ENCODE results near the gene FBXO15.

FBXO15 gene

GRCh38 chr18:74153377-74153776, 5.7 kb upstream of the FBXO15 start:
- Histone ChIP-seq H3K27me3 (ENCODE audit: insufficient read depth, low read length, poor library complexity, severe bottlenecking) (no peaks in the 10 kb centered on the region), H3K9me3 (ENCODE audit: insufficient read depth, low read depth, low read length) (no peaks in the 10 kb centered on the region), H3F3A (ENCODE audit: low read depth) (no peaks in the 10 kb centered on the region), H3K36me3 (ENCODE audit: insufficient read depth, low read length) (peaks cover 36% of the 10 kb centered on the region), H3K4me3 (ENCODE audit: low read length, poor library complexity, severe bottlenecking) (peak overlapping the region; percentile 30), H3K9ac (ENCODE audit: low read depth, low read length, poor library complexity, severe bottlenecking) (no peak overlapping the region), H3K9me2 (replicated peaks; ENCODE audit: low read depth, low read length) (no peaks in the 10 kb centered on the region), H3K4me1 (ENCODE audit: insufficient read depth, low read length, poor library complexity, severe bottlenecking) (peaks cover 35% of the 10 kb centered on the region), H4K20me1 (ENCODE audit: insufficient read depth, low read length, poor library complexity, severe bottlenecking) (peaks cover 17% of the 10 kb centered on the region), H2AFZ (ENCODE audit: low read length) (no peak overlapping the region), H3K79me2 (ENCODE audit: insufficient read depth, low read length) (peaks cover 58% of the 10 kb centered on the region), H3K4me2 (ENCODE audit: low read depth, low read length, poor library complexity, severe bottlenecking) (peak overlapping the region; percentile 84)
- TF ChIP-seq EZH2phosphoT487 (IDR thresholded peaks at IDR 0.05; ENCODE audit: borderline replicate concordance): no peak
- TF ChIP-seq CTCF (conservative IDR thresholded peaks at IDR 0.05; ENCODE audit: low read length): no peak

DNA sequence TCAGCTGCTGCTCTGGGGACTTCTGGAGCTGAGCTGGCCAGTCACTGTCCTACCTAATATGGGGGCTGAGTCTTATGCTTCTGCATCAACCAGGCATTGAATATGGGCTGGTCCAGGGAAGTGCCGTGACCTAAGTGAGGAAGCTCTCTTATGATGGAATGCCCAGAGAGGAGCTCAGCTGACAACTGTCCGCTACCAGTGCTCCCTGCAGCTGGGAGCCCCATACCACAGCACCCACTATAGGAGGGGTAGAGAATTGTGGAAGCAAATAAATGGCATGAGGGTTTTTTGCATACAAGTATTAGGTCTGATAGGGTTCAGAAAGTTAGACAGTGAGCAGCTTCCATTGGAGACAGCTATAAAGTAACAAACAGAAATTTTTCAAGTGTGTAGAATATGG, 5.2 kb upstream of the FBXO15 start:
- Histone ChIP-seq H3K4me1 (ENCODE audit: insufficient read depth, low read length, poor library complexity, severe bottlenecking) (peaks cover 37% of the 10 kb centered on the region), H3K9me3 (ENCODE audit: insufficient read depth, low read depth, low read length) (no peaks in the 10 kb centered on the region), H3K9ac (ENCODE audit: low read depth, low read length, poor library complexity, severe bottlenecking) (no peak overlapping the region), H3K27me3 (ENCODE audit: insufficient read depth, low read length, poor library complexity, severe bottlenecking) (no peaks in the 10 kb centered on the region), H3K4me2 (ENCODE audit: low read depth, low read length, poor library complexity, severe bottlenecking) (peak overlapping the region; percentile 84), H4K20me1 (ENCODE audit: insufficient read depth, low read length, poor library complexity, severe bottlenecking) (peaks cover 17% of the 10 kb centered on the region), H3F3A (ENCODE audit: low read depth) (peaks cover 2% of the 10 kb centered on the region; the same call in 1 of the 2 replicates), H3K9me2 (replicated peaks; ENCODE audit: low read depth, low read length) (no peaks in the 10 kb centered on the region), H2AFZ (ENCODE audit: low read length) (no peak overlapping the region), H3K36me3 (ENCODE audit: insufficient read depth, low read length) (peaks cover 31% of the 10 kb centered on the region), H3K4me3 (ENCODE audit: low read length, poor library complexity, severe bottlenecking) (peak overlapping the region; percentile 30), H3K79me2 (ENCODE audit: insufficient read depth, low read length) (peaks cover 58% of the 10 kb centered on the region)
- TF ChIP-seq EZH2phosphoT487 (IDR thresholded peaks at IDR 0.05; ENCODE audit: borderline replicate concordance) (no peak), CTCF (conservative IDR thresholded peaks at IDR 0.05; ENCODE audit: low read length) (peak; percentile 52)

- H3K27me3 ChIP-seq (ENCODE audit: insufficient read depth, low read length, poor library complexity, severe bottlenecking): no peaks in the 10 kb centered on the region
- peak overlapping the region; percentile 84 for H3K4me2 ChIP-seq (ENCODE audit: low read depth, low read length, poor library complexity, severe bottlenecking)
- H3K9me2 ChIP-seq (replicated peaks; ENCODE audit: low read depth, low read length): no peaks in the 10 kb centered on the region
- peaks cover 58% of the 10 kb centered on the region for H3K79me2 ChIP-seq (ENCODE audit: insufficient read depth, low read length)
- peaks cover 17% of the 10 kb centered on the region for H4K20me1 ChIP-seq (ENCODE audit: insufficient read depth, low read length, poor library complexity, severe bottlenecking)
- no peaks in the 10 kb centered on the region for H3K9me3 ChIP-seq (ENCODE audit: insufficient read depth, low read depth, low read length)
- no peak overlapping the region for H3K4me3 ChIP-seq (ENCODE audit: low read length, poor library complexity, severe bottlenecking)
- H3K4me1 ChIP-seq (ENCODE audit: insufficient read depth, low read length, poor library complexity, severe bottlenecking): peaks cover 39% of the 10 kb centered on the region
- peaks cover 3% of the 10 kb centered on the region; the same call in 1 of the 2 replicates for H3F3A ChIP-seq (ENCODE audit: low read depth)
- peak overlapping the region; percentile 99 for H3K9ac ChIP-seq (ENCODE audit: low read depth, low read length, poor library complexity, severe bottlenecking)
- TF ChIP-seq EZH2phosphoT487 (IDR thresholded peaks at IDR 0.05; ENCODE audit: borderline replicate concordance) (no peak), CTCF (conservative IDR thresholded peaks at IDR 0.05; ENCODE audit: low read length) (no peak)
- H3K36me3 ChIP-seq (ENCODE audit: insufficient read depth, low read length): peaks cover 27% of the 10 kb centered on the region
- no peak overlapping the region for H2AFZ ChIP-seq (ENCODE audit: low read length)
Observed at GRCh38 chr18:74152270-74152669, 4.6 kb upstream of the FBXO15 start.

Measured in Loucy (cell line).